ENCODE results near the gene SAP25. TPM values are rescaled to one million over a fixed set of nuclear protein-coding genes. Genes with fewer than 3 reads are reported as not detected.
A peak's percentile ranks its signal among the peaks of the same experiment; 100 is the strongest.

The SAP25 gene
- polyA plus RNA-seq, 3 donors, result 67.2 TPM; not detected in 2

DNA sequence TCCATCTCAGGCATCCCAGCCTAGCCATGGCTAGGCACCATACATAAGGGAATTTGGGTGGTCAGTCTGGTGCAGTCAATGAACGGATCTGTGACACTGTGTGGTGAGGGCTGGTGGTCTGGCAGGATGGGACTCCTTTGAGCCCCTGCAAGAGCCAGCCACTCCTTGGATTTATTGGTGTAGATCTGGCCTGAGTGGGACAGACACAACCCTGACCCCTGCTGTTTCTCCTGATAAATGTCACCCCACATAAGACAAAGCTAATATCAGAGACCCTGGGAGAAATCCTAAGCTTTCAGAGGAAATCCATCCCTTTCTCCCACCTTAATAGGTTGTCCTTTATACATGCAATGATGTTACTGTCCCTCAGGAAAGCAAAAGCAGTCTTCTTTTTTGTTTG, 14.7 kb upstream of the SAP25 start:
- intact Hi-C loops (cut with micrococcal nuclease), result loop anchor here in 1 of 2 donors (5.0 to 10.0 kb wide), 2 partner anchors 51 to 656 kb away; partner anchors contain the start of genes AGFG2 and FIS1
- no peak overlapping the region for H3K9ac ChIP-seq (ENCODE audit: insufficient read depth, low read length, poor library complexity, severe bottlenecking)
- no peaks in the 10 kb centered on the region for H3K36me3 ChIP-seq (replicated peaks in 1 of 2; ENCODE audit: control insufficient read depth in 1 of 2, insufficient read depth in 2 of 2, low read length in 2 of 2)
- Mint-ChIP-seq H3K4me1 (peaks cover 33% of the 10 kb centered on the region), H3K27me3 (ENCODE audit: low read depth in 3 of 3) (peaks cover 11 to 25% (median 20%) of the 10 kb centered on the region in 3 donors), H3K9me3 (peaks cover 0 to 3% (median 0%) of the 10 kb centered on the region in 7 donors), H3K27ac (no peak overlapping the region), H3K36me3 (peaks cover 3 to 5% of the 10 kb centered on the region in 2 donors), H3K4me3 (no peak overlapping the region)
- no peak overlapping the region for H3K4me3 ChIP-seq (replicated peaks in 1 of 3; ENCODE audit: low read depth in 2 of 3, low read length in 3 of 3)
- 40% methylated on average over 1 of the region's 1 CpG for WGBS (ENCODE audit: insufficient coverage)
- peaks cover 19% of the 10 kb centered on the region for H4K20me1 ChIP-seq (ENCODE audit: insufficient read depth, low read length)
- H3K79me2 ChIP-seq (ENCODE audit: insufficient read depth, low read length), result peaks cover 18% of the 10 kb centered on the region
- DNase-seq, result peak in 2 of 3 donors; percentile 37 to 43
- H3K9me3 ChIP-seq (replicated peaks in 1 of 2; ENCODE audit: control insufficient read depth in 1 of 2, insufficient read depth in 1 of 2, low read length in 2 of 2), result no peaks in the 10 kb centered on the region
- H3K27ac ChIP-seq (ENCODE audit: low read depth in 1 of 2, low read length in 2 of 2), result no peak overlapping the region
- H2AFZ ChIP-seq (ENCODE audit: insufficient read depth, low read depth, low read length, poor library complexity, severe bottlenecking), result no peak overlapping the region
- H3K27me3 ChIP-seq (ENCODE audit: control insufficient read depth in 2 of 2, insufficient read depth in 2 of 2, low read length in 2 of 2), result peaks cover 0 to 14% of the 10 kb centered on the region in 2 donors
- H3K4me1 ChIP-seq (ENCODE audit: control insufficient read depth in 1 of 2, insufficient read depth in 2 of 2, low read length in 2 of 2), result peaks cover 24 to 32% of the 10 kb centered on the region in 2 donors
- H3K4me2 ChIP-seq (replicated peaks; ENCODE audit: extremely low read depth, low read length, poor library complexity, severe bottlenecking), result no peak overlapping the region
- TF ChIP-seq, protein P1, sequence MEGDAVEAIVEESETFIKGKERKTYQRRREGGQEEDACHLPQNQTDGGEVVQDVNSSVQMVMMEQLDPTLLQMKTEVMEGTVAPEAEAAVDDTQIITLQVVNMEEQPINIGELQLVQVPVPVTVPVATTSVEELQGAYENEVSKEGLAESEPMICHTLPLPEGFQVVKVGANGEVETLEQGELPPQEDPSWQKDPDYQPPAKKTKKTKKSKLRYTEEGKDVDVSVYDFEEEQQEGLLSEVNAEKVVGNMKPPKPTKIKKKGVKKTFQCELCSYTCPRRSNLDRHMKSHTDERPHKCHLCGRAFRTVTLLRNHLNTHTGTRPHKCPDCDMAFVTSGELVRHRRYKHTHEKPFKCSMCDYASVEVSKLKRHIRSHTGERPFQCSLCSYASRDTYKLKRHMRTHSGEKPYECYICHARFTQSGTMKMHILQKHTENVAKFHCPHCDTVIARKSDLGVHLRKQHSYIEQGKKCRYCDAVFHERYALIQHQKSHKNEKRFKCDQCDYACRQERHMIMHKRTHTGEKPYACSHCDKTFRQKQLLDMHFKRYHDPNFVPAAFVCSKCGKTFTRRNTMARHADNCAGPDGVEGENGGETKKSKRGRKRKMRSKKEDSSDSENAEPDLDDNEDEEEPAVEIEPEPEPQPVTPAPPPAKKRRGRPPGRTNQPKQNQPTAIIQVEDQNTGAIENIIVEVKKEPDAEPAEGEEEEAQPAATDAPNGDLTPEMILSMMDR (IDR thresholded peaks at IDR 0.05), result peak; percentile 56

DNA sequence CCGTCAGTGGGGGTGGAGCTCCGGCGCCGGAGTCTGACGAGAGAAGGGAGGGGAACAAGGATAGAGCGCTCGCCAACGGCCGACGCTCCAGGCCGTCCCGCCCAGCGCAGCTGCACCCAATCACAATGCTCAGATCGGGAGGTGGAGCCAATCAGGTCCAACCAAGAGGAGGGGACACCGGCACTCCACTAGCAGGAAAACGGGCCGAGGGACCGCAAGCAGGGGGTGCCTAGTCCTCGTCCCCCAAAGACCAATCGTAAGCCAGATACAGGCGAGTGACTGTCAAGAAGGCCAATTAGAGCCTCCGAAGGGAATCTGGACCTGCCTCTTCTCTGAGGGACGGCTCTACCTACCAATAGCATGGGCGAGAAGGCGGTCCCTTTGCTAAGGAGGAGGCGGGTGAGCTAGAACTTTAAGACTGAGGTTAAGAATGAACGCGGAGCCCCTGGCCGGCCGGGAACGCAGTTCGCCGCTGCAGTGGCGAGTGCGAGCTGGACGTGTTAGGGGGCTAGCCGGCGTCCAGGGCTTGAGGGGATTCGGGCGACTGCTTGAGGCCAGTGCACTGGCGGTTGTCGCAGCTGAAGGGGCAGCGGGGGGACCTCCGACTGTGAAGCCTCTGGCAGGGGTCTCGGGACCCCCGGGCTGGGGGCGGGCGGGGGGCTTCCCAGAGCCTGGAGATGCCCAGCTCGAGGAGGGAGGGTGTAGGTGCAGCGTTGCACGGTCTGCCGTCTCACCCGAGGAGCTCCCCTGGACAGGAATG, 12.7 kb upstream of the SAP25 start, which contains the start of gene FBXO24:
Gene FBXO24, plus strand, starts transcription at position 63 of the 760 bp plus-strand sequence. Its CDS starts 298 bp downstream, at position 361.
- Histone ChIP-seq H3K9me3 (replicated peaks in 1 of 2; ENCODE audit: control insufficient read depth in 1 of 2, insufficient read depth in 1 of 2, low read length in 2 of 2) (no peaks in the 10 kb centered on the region), H3K4me3 (replicated peaks in 1 of 3; ENCODE audit: low read depth in 2 of 3, low read length in 3 of 3) (peak within 1 kb of the TSS; percentile 77 to 100 (median 93)), H3K36me3 (replicated peaks in 1 of 2; ENCODE audit: control insufficient read depth in 1 of 2, insufficient read depth in 2 of 2, low read length in 2 of 2) (peaks cover 12% of the 10 kb centered on the region in 2 donors), H3K27me3 (ENCODE audit: control insufficient read depth in 2 of 2, insufficient read depth in 2 of 2, low read length in 2 of 2) (peaks cover 0 to 14% of the 10 kb centered on the region in 2 donors), H4K20me1 (ENCODE audit: insufficient read depth, low read length) (peaks cover 39% of the 10 kb centered on the region), H2AFZ (ENCODE audit: insufficient read depth, low read depth, low read length, poor library complexity, severe bottlenecking) (peak within 1 kb of the TSS; percentile 83), H3K4me1 (ENCODE audit: control insufficient read depth in 1 of 2, insufficient read depth in 2 of 2, low read length in 2 of 2) (peaks cover 40 to 52% of the 10 kb centered on the region in 2 donors), H3K4me2 (replicated peaks; ENCODE audit: extremely low read depth, low read length, poor library complexity, severe bottlenecking) (peak within 1 kb of the TSS; percentile 93), H3K27ac (ENCODE audit: low read depth in 1 of 2, low read length in 2 of 2) (peak within 1 kb of the TSS; percentile 84 to 88), H3K79me2 (ENCODE audit: insufficient read depth, low read length) (peaks cover 38% of the 10 kb centered on the region), H3K9ac (ENCODE audit: insufficient read depth, low read length, poor library complexity, severe bottlenecking) (peak within 1 kb of the TSS; percentile 84)
- peaks cover 48% of the 10 kb centered on the region for H3K4me1 Mint-ChIP-seq
- peak within 1 kb of the TSS; percentile 93 to 99 for H3K4me3 Mint-ChIP-seq
- H3K27me3 Mint-ChIP-seq (ENCODE audit: low read depth in 3 of 3), result peaks cover 11 to 23% (median 17%) of the 10 kb centered on the region in 3 donors
- intact Hi-C loops (cut with micrococcal nuclease), result loop anchor here (1.0 to 10.0 kb wide), 6 partner anchors 26 to 658 kb away; partner anchors contain the start of genes MOSPD3 (in 2 of the 2), AGFG2 (in 1 of the 2), FIS1 (in 1 of the 2) and GNB2 (in 1 of the 2)
- peaks cover 0 to 3% (median 0%) of the 10 kb centered on the region in 7 donors for H3K9me3 Mint-ChIP-seq
- TF ChIP-seq, protein P1 (IDR thresholded peaks at IDR 0.05), result no peak
- peak; percentile 100 for DNase-seq
- H3K27ac Mint-ChIP-seq, result peak within 1 kb of the TSS; percentile 93 to 98 (median 98)
- WGBS (ENCODE audit: insufficient coverage), result under 1% methylated on average over 46 of the region's 53 CpGs
- peaks cover 3 to 5% of the 10 kb centered on the region in 2 donors for H3K36me3 Mint-ChIP-seq

Data from CD14-positive monocyte (primary cell).